K562 (cell line): ENCODE results near the gene ELF5. TPM values are rescaled to one million over a fixed set of nuclear protein-coding genes. Genes with fewer than 3 reads are reported as not detected.

Source experiments
- ATAC-seq: fragments of 200-7000 bp; cut with Tn5 transposase; 3 replicates; pipeline ENCODE4 v1.9.1; 2020; ENCODE audit warnings: moderate library complexity
- BruUV-seq: library from RNA; stranded (reverse); fragments of 400-500 nt; replicated peaks from 2 replicates; lab custom pipeline; 2021; lab: Mats Ljungman, UMichigan
- CTCF ChIA-PET: fragments of 300-600 bp; formaldehyde crosslinking; extraction: SDS; loops from one replicate; lab custom pipeline; 2021; ENCODE audit warnings: low intra/inter-chr PET ratio; lab: Yijun Ruan, JAX
- POLR2A ChIA-PET: fragments of 300-600, 350-650 bp; sonication (Branson Sonifier 250); formaldehyde crosslinking; extraction: SDS; loops from one replicate; lab custom pipeline; 2021; ENCODE audit warnings: antibody characterized with exemption, inconsistent platforms; lab: Yijun Ruan, JAX
- DNase-seq, 4 experiments: peaks; one replicate each; pipeline versions ENCODE4 v3.0.0 to v3.0.0-alpha.2; 2011 to 2018; ENCODE audit warnings: low spot score in 3 of 4, mixed read lengths in 3 of 4; ENCODE audit errors: extremely low read depth in 1 of 4
- FAIRE-seq: peaks from 2 replicates; lab custom pipeline; 2011; peaks lifted over from hg19 to GRCh38; lab: Jason Lieb, UNC
- H2AFZ ChIP-seq: 2 replicates; pipeline ENCODE4 v1.6.0; 2011; ENCODE audit warnings: low read depth, low read length, control low read depth, inconsistent platforms
- H3K27ac ChIP-seq: fragments of 200-600 bp; 3 replicates; pipeline ENCODE4 v1.8.0; 2011; ENCODE audit warnings: low read depth, mild to moderate bottlenecking, control low read depth, inconsistent platforms, low read length, moderate library complexity, mixed read lengths; ENCODE audit errors: extremely low read depth
- H3K27me3 ChIP-seq, 2 experiments: fragments of 300-600 bp in 1 of 2; 2 replicates in 1 of 2; 3 replicates in 1 of 2; pipeline versions ENCODE4 v1.6.0 to v1.8.0; 2011; ENCODE audit warnings: inconsistent platforms in 2 of 2, low read length in 2 of 2, mild to moderate bottlenecking in 1 of 2, mixed read lengths in 1 of 2, moderate library complexity in 1 of 2; ENCODE audit not compliant: control insufficient read depth in 2 of 2, insufficient read depth in 2 of 2
- H3K36me3 ChIP-seq: fragments of 300-600 bp; 3 replicates; pipeline ENCODE4 v1.8.0; 2011; ENCODE audit warnings: mild to moderate bottlenecking, low read length, inconsistent platforms; ENCODE audit not compliant: control insufficient read depth, insufficient read depth
- H3K4me1 ChIP-seq, 2 experiments: fragments of 200-600 bp in 1 of 2; replicated peaks in 1 of 2; 2 replicates in 1 of 2; 3 replicates in 1 of 2; pipeline versions ENCODE4 v1.5.1 to v1.8.0; 2011; ENCODE audit warnings: inconsistent platforms in 2 of 2, low read length in 2 of 2, mild to moderate bottlenecking in 1 of 2, mixed read lengths in 1 of 2, moderate library complexity in 1 of 2; ENCODE audit not compliant: control insufficient read depth in 2 of 2, insufficient read depth in 2 of 2
- H3K4me2 ChIP-seq: 2 replicates; pipeline ENCODE4 v1.6.1; 2011; ENCODE audit warnings: low read length, control low read depth, inconsistent platforms, mixed read lengths; ENCODE audit not compliant: insufficient read depth
- H3K4me3 ChIP-seq: fragments of 200-600 bp; sonication (generic), shearing (Covaris generic); 2 replicates; pipeline ENCODE4 v1.5.1; 2016; ENCODE audit warnings: control low read depth, inconsistent platforms
- H3K79me2 ChIP-seq: fragments of 200-600 bp; 3 replicates; pipeline ENCODE4 v1.8.0; 2011; ENCODE audit warnings: low read length, inconsistent platforms; ENCODE audit not compliant: control insufficient read depth, insufficient read depth
- H3K9ac ChIP-seq, 2 experiments: 2 replicates each; pipeline versions ENCODE4 v1.6.0 to v1.6.1; 2011; ENCODE audit warnings: low read depth in 2 of 2, low read length in 2 of 2, control low read depth in 1 of 2, inconsistent platforms in 1 of 2, mild to moderate bottlenecking in 1 of 2, mixed read lengths in 1 of 2; ENCODE audit not compliant: insufficient read depth in 1 of 2
- H3K9me1 ChIP-seq: one replicate; pipeline ENCODE4 v1.6.0; 2011; ENCODE audit warnings: inconsistent platforms, mild to moderate bottlenecking, low read length, moderate library complexity; ENCODE audit not compliant: control insufficient read depth, insufficient read depth
- H3K9me3 ChIP-seq: replicated peaks from 2 replicates; pipeline ENCODE4 v1.5.1; 2011; ENCODE audit warnings: low read depth, low read length, inconsistent platforms; ENCODE audit not compliant: control insufficient read depth, insufficient read depth
- H4K20me1 ChIP-seq: replicated peaks from 2 replicates; pipeline ENCODE4 v1.6.1; 2011; ENCODE audit warnings: low read length, inconsistent platforms, mixed read lengths; ENCODE audit not compliant: control insufficient read depth, insufficient read depth
- ADNP ChIP-seq: fragments of 200-800 bp; sonication (Bioruptor generic); IDR thresholded peaks from 2 replicates; pipeline ENCODE4 v1.6.1; 2016; ENCODE audit warnings: missing genetic modification characterization, missing compliant biosample characterization
- BCOR ChIP-seq: fragments of 450-650 bp; IDR thresholded peaks from 2 replicates; pipeline ENCODE4 v1.6.1; 2016
- KDM1A ChIP-seq, 2 experiments: fragments of 450-650 bp; IDR thresholded peaks; 2 replicates each; pipeline ENCODE4 v1.6.1; 2016; ENCODE audit warnings: mild to moderate bottlenecking in 2 of 2
- RBM25 ChIP-seq: fragments of 200-400 bp; formaldehyde crosslinking; IDR thresholded peaks from 2 replicates; pipeline ENCODE4 v1.6.1; 2018; ENCODE audit warnings: low read length, low read depth, moderate library complexity; ENCODE audit not compliant: severe bottlenecking
- TAL1 ChIP-seq: fragments of 450-650 bp; IDR thresholded peaks from 2 replicates; pipeline ENCODE4 v1.6.1; 2016; ENCODE audit warnings: mild to moderate bottlenecking
- TFE3 ChIP-seq: fragments of 450-650 bp; formaldehyde crosslinking; IDR thresholded peaks from 2 replicates; pipeline ENCODE4 v1.4.0; 2020; ENCODE audit warnings: mild to moderate bottlenecking, mixed read lengths
- ZBTB11 ChIP-seq, 3 experiments: fragments of 200-800 bp in 1 of 3; fragments of 250-450 bp in 1 of 3; fragments of 450-650 bp in 1 of 3; sonication (Bioruptor Pico) in 1 of 3; sonication (Bioruptor generic) in 1 of 3; formaldehyde crosslinking in 1 of 3; IDR thresholded peaks; 2 replicates each; pipeline versions ENCODE4 v1.6.1 to v1.8.0; 2016 to 2022; ENCODE audit warnings: mild to moderate bottlenecking in 2 of 3, missing genetic modification characterization in 2 of 3, missing compliant biosample characterization in 1 of 3, moderate library complexity in 1 of 3
- ZFP36 ChIP-seq: fragments of 150-350 bp; IDR thresholded peaks from 2 replicates; pipeline ENCODE4 v1.6.1; 2018; ENCODE audit warnings: low read length, low read depth; ENCODE audit not compliant: partially characterized antibody
- WGBS: fragments of 100-300 bp; shearing (Covaris generic); methylation state at CpG from one replicate; pipeline ENCODE4 v1.1.6; 2016; ENCODE audit warnings: low coverage, mixed read lengths; ENCODE audit not compliant: insufficient coverage; ENCODE audit errors: missing lambda C conversion rate; 5-methylcytosine and 5-hydroxymethylcytosine counted together
- in situ Hi-C: fragments of 300-500 bp; cut with MboI; formaldehyde crosslinking; loops from 4 replicates; pipeline ENCODE4 v1.15.0; 2018; ENCODE audit warnings: inconsistent platforms, mixed read lengths
- intact Hi-C: fragments of 100-400 bp; cut with micrococcal nuclease; formaldehyde crosslinking; loops from 2 replicates; pipeline ENCODE4 v1.14.2; 2022
- polyA plus RNA-seq, 8 experiments: library from polyadenylated mRNA; depleted of rRNA in 4 of 8; stranded (reverse) in 5 of 8; unstranded in 3 of 8; fragments of >200 nt; fragmentation: Nextera tagmentation in 2 of 8; fragmentation: Illumina TruSeq in 1 of 8; extraction: Ambion mirVana in 2 of 8; extraction: Trizol in 1 of 8; gene quantifications; 2 replicates each; pipeline versions ENCODE4 v1.2.1 to v1.2.3, GENCODE V29; 2011 to 2014; ENCODE audit warnings: inconsistent platforms in 1 of 8, missing spikeins in 1 of 8
- total RNA-seq, 7 experiments: library from RNA; depleted of rRNA in 6 of 7; stranded (reverse); fragments of >200 nt in 6 of 7; fragmentation: Illumina TruSeq in 2 of 7; extraction: Trizol in 2 of 7; gene quantifications; 2 replicates each; pipeline versions ENCODE4 v1.2.1 to v1.2.3, GENCODE V29; 2011 to 2021; ENCODE audit warnings: low replicate concordance in 1 of 7

The ELF5 gene
- total and polyA plus RNA-seq, 9 of the 15 experiments (the other 6 are each of a cell fraction or from before 2014, with no cell fraction given), result not detected

GRCh38 chr11:34516247-34517040 is 2.9 kb upstream of the ELF5 start:
- Histone ChIP-seq H3K4me2 (no peak overlapping the region), H3K4me1 (peaks cover 0 to 3% of the 10 kb centered on the region in 2 experiments; a peak in 1 of 5 replicates), H3K27ac (no peak overlapping the region), H4K20me1 (no peaks in the 10 kb centered on the region), H3K9ac (no peak overlapping the region), H3K4me3 (no peak overlapping the region), H3K36me3 (no peaks in the 10 kb centered on the region), H3K27me3 (peaks cover 0 to 6% of the 10 kb centered on the region in 2 experiments; a peak in 1 of 5 replicates), H2AFZ (no peak overlapping the region), H3K9me1 (no peaks in the 10 kb centered on the region), H3K79me2 (no peaks in the 10 kb centered on the region), H3K9me3 (no peaks in the 10 kb centered on the region)
- WGBS, result 5% methylated on average over 6 of the region's 6 CpGs
- in situ Hi-C loops (loop anchor here (5.0 kb wide), 1 partner anchor 376 kb away; no protein-coding TSS in a partner anchor), intact Hi-C loops (no loop called here)
- no TSS peak for BruUV-seq
- ATAC-seq (no peak), FAIRE-seq (no peak), DNase-seq (no peak)
- ChIA-PET CTCF (no interaction called here), POLR2A (no interaction called here)
- TF ChIP-seq ZBTB11 (CRISPR knock-in tag; IDR thresholded peaks at IDR 0.05) (no peak), RBM25 (peak; percentile 91), ADNP (0 out of 2 replicates have a peak, but pooled peaks have one; percentile 31), TFE3 (CRISPR knock-in tag) (peak; percentile 33; the same call in 1 of the 2 replicates), TAL1 (no peak), ZFP36 (peak; percentile 60), KDM1A (IDR thresholded peaks at IDR 0.05) (peak; percentile 17 to 28; a peak in 1 of 4 replicates), BCOR (peak; percentile 77)
